CD8-positive, alpha-beta memory T cell (primary cell): ENCODE data around the gene ELAVL2. TPM values are rescaled to one million over a fixed set of nuclear protein-coding genes. Genes with fewer than 3 reads are reported as not detected.

Source experiments
- CTCF ChIA-PET: fragments of 350-600 bp; sonication (Branson Sonifier 250); formaldehyde crosslinking; loops from one replicate; lab custom pipeline; 2021; ENCODE audit warnings: antibody characterized with exemption; lab: Charles Lee
- POLR2A ChIA-PET: fragments of 350-600 bp; sonication (Branson Sonifier 250); formaldehyde crosslinking; loops from one replicate; lab custom pipeline; 2021; ENCODE audit warnings: antibody characterized with exemption; lab: Charles Lee
- DNase-seq, 5 donors: peaks; one replicate each; pipeline versions ENCODE4 v3.0.0 to v3.0.0-alpha.2; 2020 to 2022; ENCODE audit warnings: mixed read lengths in 1 of 5
- H3K27ac ChIP-seq: one replicate; pipeline ENCODE4 v1.7.0; 2013; ENCODE audit warnings: low read depth, mild to moderate bottlenecking, low read length, moderate library complexity
- H3K27me3 ChIP-seq: 2 replicates; pipeline ENCODE4 v1.7.0; 2013; ENCODE audit warnings: low read length, mild to moderate bottlenecking; ENCODE audit not compliant: insufficient read depth, poor library complexity, severe bottlenecking
- H3K36me3 ChIP-seq: 2 replicates; pipeline ENCODE4 v1.7.0; 2013; ENCODE audit warnings: mild to moderate bottlenecking, low read length, moderate library complexity; ENCODE audit not compliant: insufficient read depth
- H3K4me1 ChIP-seq: 2 replicates; pipeline ENCODE4 v1.7.0; 2013; ENCODE audit warnings: mild to moderate bottlenecking, low read length, moderate library complexity; ENCODE audit not compliant: insufficient read depth
- H3K4me3 ChIP-seq: 2 replicates; pipeline ENCODE4 v1.7.0; 2013; ENCODE audit warnings: mild to moderate bottlenecking, low read length
- H3K9me3 ChIP-seq: 2 replicates; pipeline ENCODE4 v1.7.0; 2013; ENCODE audit warnings: mild to moderate bottlenecking, low read length
- H3K27ac Mint-ChIP-seq, 8 donors: one replicate each; pipeline ENCODE4 v1.8.0; 2020 to 2021; ENCODE audit warnings: mixed read lengths in 8 of 8, mild to moderate bottlenecking in 6 of 8, inconsistent platforms in 3 of 8, moderate library complexity in 3 of 8
- H3K27me3 Mint-ChIP-seq, 2 donors: one replicate each; pipeline ENCODE4 v1.8.0; 2020 to 2021; ENCODE audit warnings: mixed read lengths in 2 of 2, mild to moderate bottlenecking in 1 of 2, moderate library complexity in 1 of 2
- H3K36me3 Mint-ChIP-seq, 3 donors: one replicate each; pipeline ENCODE4 v1.8.0; 2020 to 2021; ENCODE audit warnings: mixed read lengths in 3 of 3, inconsistent platforms in 1 of 3, mild to moderate bottlenecking in 1 of 3
- H3K4me1 Mint-ChIP-seq, 3 donors: one replicate each; pipeline ENCODE4 v1.8.0; 2020 to 2021; ENCODE audit warnings: mixed read lengths in 3 of 3, inconsistent platforms in 1 of 3, mild to moderate bottlenecking in 1 of 3
- H3K4me3 Mint-ChIP-seq, 7 donors: one replicate each; pipeline ENCODE4 v1.8.0; 2020 to 2021; ENCODE audit warnings: mixed read lengths in 7 of 7, mild to moderate bottlenecking in 6 of 7, moderate library complexity in 4 of 7, inconsistent platforms in 2 of 7
- H3K9me3 Mint-ChIP-seq, 5 donors: one replicate each; pipeline ENCODE4 v1.8.0; 2020 to 2022; ENCODE audit warnings: mixed read lengths in 5 of 5, mild to moderate bottlenecking in 3 of 5, moderate library complexity in 2 of 5, inconsistent platforms in 1 of 5
- polyA plus RNA-seq: library from polyadenylated mRNA; unstranded; fragments of 300-500 nt; fragmentation: Illumina TruSeq; gene quantifications from one replicate; pipeline ENCODE4 v1.2.3, GENCODE V29; 2021
- total RNA-seq, 2 experiments: library from RNA; stranded (reverse); gene quantifications; one replicate each; pipeline ENCODE4 v1.2.3, GENCODE V29; 2021

The ELAVL2 gene
- total and polyA plus RNA-seq, 3 experiments from 2014 or later, result not detected

- POLR2A ChIA-PET, result no interaction called here
- no peak for DNase-seq
- CTCF ChIA-PET, result no interaction called here
- Mint-ChIP-seq H3K9me3 (peaks cover 11 to 19% (median 14%) of the 10 kb centered on the region in 5 donors), H3K4me1 (no peaks in the 10 kb centered on the region), H3K4me3 (peak overlapping the region in 1 of 7 donors; percentile 56), H3K36me3 (peaks cover 0 to 4% (median 0%) of the 10 kb centered on the region in 3 donors), H3K27me3 (peaks cover 19 to 31% of the 10 kb centered on the region in 2 donors), H3K27ac (no peak overlapping the region)
- H3K9me3 ChIP-seq, result no peaks in the 10 kb centered on the region
- H3K4me1 ChIP-seq, result no peaks in the 10 kb centered on the region
- no peak overlapping the region for H3K27ac ChIP-seq
- H3K4me3 ChIP-seq, result no peak overlapping the region
- no peaks in the 10 kb centered on the region for H3K36me3 ChIP-seq
- no peaks in the 10 kb centered on the region for H3K27me3 ChIP-seq
Observed at GRCh38 chr9:23823986-23824829, 1.8 kb downstream of the ELAVL2 start.

GRCh38 chr9:23823269-23823668 lies 2.8 kb downstream of the ELAVL2 start:
- Mint-ChIP-seq H3K27me3 (peaks cover 18 to 35% of the 10 kb centered on the region in 2 donors), H3K4me3 (no peak overlapping the region), H3K9me3 (peaks cover 10 to 24% (median 18%) of the 10 kb centered on the region in 5 donors), H3K4me1 (no peaks in the 10 kb centered on the region), H3K36me3 (peaks cover 0 to 4% (median 0%) of the 10 kb centered on the region in 3 donors), H3K27ac (no peak overlapping the region)
- H3K27me3 ChIP-seq, result no peaks in the 10 kb centered on the region
- no peak overlapping the region for H3K27ac ChIP-seq
- H3K9me3 ChIP-seq, result no peaks in the 10 kb centered on the region
- no peaks in the 10 kb centered on the region for H3K36me3 ChIP-seq
- CTCF ChIA-PET, result no interaction called here
- POLR2A ChIA-PET, result no interaction called here
- H3K4me1 ChIP-seq, result no peaks in the 10 kb centered on the region
- no peak for DNase-seq
- H3K4me3 ChIP-seq, result no peak overlapping the region

GRCh38 chr9:23822261-23823169 lies 3.5 kb downstream of the ELAVL2 start:
- H3K4me1 ChIP-seq, result no peaks in the 10 kb centered on the region
- Mint-ChIP-seq H3K27ac (no peak overlapping the region), H3K36me3 (peaks cover 0 to 4% (median 0%) of the 10 kb centered on the region in 3 donors), H3K4me3 (no peak overlapping the region), H3K4me1 (no peaks in the 10 kb centered on the region), H3K27me3 (peaks cover 18 to 35% of the 10 kb centered on the region in 2 donors), H3K9me3 (peaks cover 10 to 24% (median 18%) of the 10 kb centered on the region in 5 donors)
- H3K36me3 ChIP-seq, result no peaks in the 10 kb centered on the region
- H3K9me3 ChIP-seq, result no peaks in the 10 kb centered on the region
- H3K4me3 ChIP-seq, result no peak overlapping the region
- H3K27ac ChIP-seq, result no peak overlapping the region
- ChIA-PET CTCF (interaction anchor here (1.1 kb wide), 1 partner anchor 10 kb away, joined by 3 read pairs; no protein-coding TSS in a partner anchor), POLR2A (no interaction called here)
- no peaks in the 10 kb centered on the region for H3K27me3 ChIP-seq
- no peak for DNase-seq

GRCh38 chr9:23821375-23822181 lies 4.5 kb downstream of the ELAVL2 start:
- ChIA-PET POLR2A (no interaction called here), CTCF (interaction anchor here (1.1 kb wide), 1 partner anchor 11 kb away, joined by 3 read pairs; no protein-coding TSS in a partner anchor)
- Histone ChIP-seq H3K4me1 (no peaks in the 10 kb centered on the region), H3K36me3 (no peaks in the 10 kb centered on the region), H3K4me3 (no peak overlapping the region), H3K27me3 (no peaks in the 10 kb centered on the region), H3K27ac (no peak overlapping the region), H3K9me3 (no peaks in the 10 kb centered on the region)
- no peak overlapping the region for H3K4me3 Mint-ChIP-seq
- peaks cover 18 to 35% of the 10 kb centered on the region in 2 donors for H3K27me3 Mint-ChIP-seq
- H3K36me3 Mint-ChIP-seq, result peaks cover 0 to 4% (median 0%) of the 10 kb centered on the region in 3 donors
- no peak overlapping the region for H3K27ac Mint-ChIP-seq
- no peak for DNase-seq
- no peaks in the 10 kb centered on the region for H3K4me1 Mint-ChIP-seq
- peaks cover 13 to 24% (median 18%) of the 10 kb centered on the region in 5 donors for H3K9me3 Mint-ChIP-seq

- DNase-seq, result no peak
- Histone ChIP-seq H3K36me3 (no peaks in the 10 kb centered on the region), H3K4me1 (no peaks in the 10 kb centered on the region), H3K27me3 (no peaks in the 10 kb centered on the region), H3K9me3 (no peaks in the 10 kb centered on the region), H3K4me3 (no peak overlapping the region), H3K27ac (no peak overlapping the region)
- no peak overlapping the region for H3K27ac Mint-ChIP-seq
- ChIA-PET CTCF (no interaction called here), POLR2A (no interaction called here)
- H3K36me3 Mint-ChIP-seq, result peaks cover 0 to 4% (median 0%) of the 10 kb centered on the region in 3 donors
- peaks cover 18 to 35% of the 10 kb centered on the region in 2 donors for H3K27me3 Mint-ChIP-seq
- no peaks in the 10 kb centered on the region for H3K4me1 Mint-ChIP-seq
- H3K9me3 Mint-ChIP-seq, result peaks cover 13 to 24% (median 18%) of the 10 kb centered on the region in 5 donors
- no peak overlapping the region for H3K4me3 Mint-ChIP-seq
Observed at GRCh38 chr9:23820451-23821374, 5.3 kb downstream of the ELAVL2 start.

GRCh38 chr9:23819403-23819802 lies 6.6 kb downstream of the ELAVL2 start:
- Histone ChIP-seq H3K36me3 (no peaks in the 10 kb centered on the region), H3K4me1 (no peaks in the 10 kb centered on the region), H3K27me3 (no peaks in the 10 kb centered on the region), H3K9me3 (no peaks in the 10 kb centered on the region), H3K4me3 (no peak overlapping the region), H3K27ac (no peak overlapping the region)
- no peak for DNase-seq
- ChIA-PET POLR2A (no interaction called here), CTCF (no interaction called here)
- Mint-ChIP-seq H3K9me3 (peaks cover 13 to 24% (median 18%) of the 10 kb centered on the region in 5 donors), H3K4me3 (no peak overlapping the region), H3K4me1 (no peaks in the 10 kb centered on the region), H3K36me3 (peaks cover 0 to 4% (median 0%) of the 10 kb centered on the region in 3 donors), H3K27me3 (peaks cover 18 to 35% of the 10 kb centered on the region in 2 donors), H3K27ac (no peak overlapping the region)

- CTCF ChIA-PET, result no interaction called here
- Histone ChIP-seq H3K27me3 (no peaks in the 10 kb centered on the region), H3K27ac (no peak overlapping the region), H3K36me3 (no peaks in the 10 kb centered on the region), H3K9me3 (no peaks in the 10 kb centered on the region), H3K4me1 (no peaks in the 10 kb centered on the region), H3K4me3 (no peak overlapping the region)
- Mint-ChIP-seq H3K4me1 (no peaks in the 10 kb centered on the region), H3K27me3 (peaks cover 0 to 4% of the 10 kb centered on the region in 2 donors), H3K36me3 (no peaks in the 10 kb centered on the region), H3K4me3 (no peak overlapping the region), H3K27ac (no peak overlapping the region), H3K9me3 (peaks cover 5 to 33% (median 20%) of the 10 kb centered on the region in 5 donors)
- no peak for DNase-seq
- POLR2A ChIA-PET, result no interaction called here
Observed at GRCh38 chr9:23814243-23814642, 11.8 kb downstream of the ELAVL2 start.
